GM18861 (cell line): ENCODE data around the gene ARHGEF26.

ENCODE experiments used
- ATAC-seq: cut with Tn5 transposase; IDR thresholded peaks from one replicate; pipeline ENCODE4 v1.9.1; 2021; ENCODE audit not compliant: unreplicated experiment

Gene ARHGEF26

GRCh38 chr3:154193000-154193615 is 71.9 kb downstream of the ARHGEF26 start:
- no peak for ATAC-seq

GRCh38 chr3:154194877-154195276 is 73.7 kb downstream of the ARHGEF26 start:
- no peak for ATAC-seq

GRCh38 chr3:154195620-154196356 is 74.6 kb downstream of the ARHGEF26 start:
- ATAC-seq: no peak

- ATAC-seq: no peak
Observed at GRCh38 chr3:154197751-154198150, 76.6 kb downstream of the ARHGEF26 start.

GRCh38 chr3:154209499-154209898 is 88.3 kb downstream of the ARHGEF26 start:
- ATAC-seq: no peak

- no peak for ATAC-seq
Observed at GRCh38 chr3:154210986-154211385, 89.8 kb downstream of the ARHGEF26 start.

GRCh38 chr3:154214306-154214705 is 93.1 kb downstream of the ARHGEF26 start:
- ATAC-seq: no peak

GRCh38 chr3:154217671-154218070 is 96.5 kb downstream of the ARHGEF26 start:
- ATAC-seq: no peak

- ATAC-seq: no peak
Observed at GRCh38 chr3:154218728-154219127, 97.5 kb downstream of the ARHGEF26 start.

GRCh38 chr3:154220462-154220861 is 99.3 kb downstream of the ARHGEF26 start:
- no peak for ATAC-seq

GRCh38 chr3:154223519-154223918 is 102.3 kb downstream of the ARHGEF26 start:
- ATAC-seq: no peak

GRCh38 chr3:154224366-154224765 is 103.2 kb downstream of the ARHGEF26 start:
- no peak for ATAC-seq

GRCh38 chr3:154224866-154225265 is 103.7 kb downstream of the ARHGEF26 start:
- no peak for ATAC-seq

GRCh38 chr3:154225536-154225935 is 104.3 kb downstream of the ARHGEF26 start:
- ATAC-seq: no peak

GRCh38 chr3:154227531-154227930 is 106.3 kb downstream of the ARHGEF26 start:
- no peak for ATAC-seq

- no peak for ATAC-seq
Observed at GRCh38 chr3:154228561-154229216, 107.5 kb downstream of the ARHGEF26 start.

GRCh38 chr3:154229217-154229590 is 108.0 kb downstream of the ARHGEF26 start:
- no peak for ATAC-seq

- ATAC-seq: no peak
Observed at GRCh38 chr3:154235330-154235729, 114.1 kb downstream of the ARHGEF26 start.

- no peak for ATAC-seq
Observed at GRCh38 chr3:154236331-154236730, 115.1 kb downstream of the ARHGEF26 start.

- ATAC-seq: no peak
Observed at GRCh38 chr3:154240235-154240634, 119.0 kb downstream of the ARHGEF26 start.

- no peak for ATAC-seq
Observed at GRCh38 chr3:154241496-154241895, 120.3 kb downstream of the ARHGEF26 start.

- no peak for ATAC-seq
Observed at GRCh38 chr3:154242766-154243165, 121.6 kb downstream of the ARHGEF26 start.
